ENCODE results near the gene SLC22A14.

Gene SLC22A14

DNA sequence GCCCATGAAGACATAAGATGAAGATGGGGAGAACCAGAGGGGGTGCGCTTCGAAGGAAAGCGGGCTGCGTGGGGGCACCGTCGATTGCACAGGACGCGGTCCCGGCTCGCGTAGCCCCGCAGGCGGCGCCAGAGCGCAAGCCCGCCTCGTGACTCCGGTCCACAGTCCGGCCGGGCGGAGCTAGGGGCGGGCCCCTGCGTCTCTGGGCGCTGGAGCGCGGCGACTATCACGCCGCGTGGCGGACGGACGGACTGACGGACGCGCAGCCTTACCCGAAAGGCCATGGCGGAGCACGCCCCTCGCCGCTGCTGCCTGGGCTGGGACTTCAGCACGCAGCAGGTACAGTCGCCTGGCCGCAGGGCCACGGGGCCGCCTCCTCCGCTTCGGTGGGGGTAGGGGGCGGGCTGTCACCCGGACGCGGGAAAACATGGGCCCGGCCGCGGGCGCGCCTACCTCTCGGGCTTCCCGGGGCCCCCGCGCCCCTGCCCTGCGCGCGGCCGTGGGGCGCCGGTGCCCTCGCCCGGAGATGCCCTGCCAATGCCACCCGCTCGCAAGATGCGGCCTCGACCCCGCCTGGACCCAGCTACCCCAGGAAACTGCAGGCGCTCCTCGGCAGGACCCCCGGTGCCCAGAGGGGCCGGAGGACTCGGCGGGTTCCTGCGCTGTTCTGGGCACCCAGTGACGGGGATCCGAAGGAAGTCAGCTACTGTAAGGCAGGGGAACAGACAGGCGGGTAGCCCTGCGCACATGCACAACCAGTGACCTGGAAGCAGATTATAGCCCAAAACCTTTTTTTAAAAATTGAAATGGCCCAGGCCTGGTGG lies 64.7 kb downstream of the SLC22A14 start, which contains the start of gene XYLB:
TSS of gene XYLB (plus strand) at position 199 of the 824 bp plus-strand sequence. CDS start at position 283, 84 bp downstream.
- DNase-seq, result peak; percentile 85

DNA sequence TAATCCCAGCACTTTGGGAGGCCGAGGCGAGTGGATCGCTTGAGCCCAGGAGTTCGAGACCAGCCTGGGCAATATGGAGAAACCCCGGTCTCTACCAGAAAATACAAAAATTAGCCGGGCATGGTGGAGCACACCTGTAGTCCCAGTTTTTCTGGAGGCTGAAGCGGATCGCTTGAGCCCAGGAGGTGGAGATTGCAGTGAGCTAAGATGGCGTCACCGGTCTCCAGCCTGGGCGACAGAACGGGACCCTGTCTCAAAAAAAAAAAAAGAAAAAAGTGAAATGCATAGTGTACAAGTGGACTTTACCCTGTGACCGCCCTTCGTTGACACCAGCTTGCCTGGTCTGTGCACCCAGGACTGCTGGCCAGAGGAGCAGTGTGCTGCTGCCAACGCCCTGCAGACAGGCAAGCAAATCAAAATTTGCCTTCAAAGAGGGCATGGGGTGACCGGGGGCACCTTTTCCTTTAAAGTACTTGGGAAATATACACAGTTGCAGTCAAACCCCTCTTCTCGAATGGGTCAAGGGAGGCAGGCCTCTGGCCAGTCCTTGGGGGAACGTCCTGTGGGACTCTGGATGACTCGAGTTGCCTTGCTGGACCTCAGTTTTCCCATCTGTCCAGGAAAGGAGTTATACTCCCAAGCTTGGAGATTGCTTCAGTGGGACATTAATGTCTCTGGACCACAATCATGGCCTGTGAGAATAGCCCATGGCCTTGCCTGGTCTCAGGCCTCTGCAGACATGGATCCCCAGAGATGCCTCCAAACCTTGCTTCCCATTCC lies 65.5 kb downstream of the SLC22A14 start:
- DNase-seq, result no peak

DNA sequence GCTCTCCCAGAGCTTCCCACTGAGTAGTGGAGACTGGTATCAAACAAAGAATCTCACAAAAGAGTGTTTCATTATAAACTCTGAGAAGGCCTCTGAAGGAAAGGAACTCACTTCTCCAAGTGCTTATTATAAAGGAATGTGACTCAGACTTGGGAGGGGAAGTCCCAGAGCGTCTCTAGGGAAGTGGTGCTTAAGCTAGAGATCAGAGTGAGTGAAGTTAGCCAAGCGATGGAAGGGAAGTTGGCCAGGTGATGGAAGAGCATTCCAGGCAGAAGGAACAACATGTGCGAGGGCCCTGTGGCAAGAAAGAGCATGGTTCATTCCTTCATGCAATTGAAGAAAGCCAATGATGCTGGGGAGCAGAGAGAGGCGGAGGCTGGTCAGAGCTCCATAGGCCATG lies 66.8 kb downstream of the SLC22A14 start:
- DNase-seq, result no peak

DNA sequence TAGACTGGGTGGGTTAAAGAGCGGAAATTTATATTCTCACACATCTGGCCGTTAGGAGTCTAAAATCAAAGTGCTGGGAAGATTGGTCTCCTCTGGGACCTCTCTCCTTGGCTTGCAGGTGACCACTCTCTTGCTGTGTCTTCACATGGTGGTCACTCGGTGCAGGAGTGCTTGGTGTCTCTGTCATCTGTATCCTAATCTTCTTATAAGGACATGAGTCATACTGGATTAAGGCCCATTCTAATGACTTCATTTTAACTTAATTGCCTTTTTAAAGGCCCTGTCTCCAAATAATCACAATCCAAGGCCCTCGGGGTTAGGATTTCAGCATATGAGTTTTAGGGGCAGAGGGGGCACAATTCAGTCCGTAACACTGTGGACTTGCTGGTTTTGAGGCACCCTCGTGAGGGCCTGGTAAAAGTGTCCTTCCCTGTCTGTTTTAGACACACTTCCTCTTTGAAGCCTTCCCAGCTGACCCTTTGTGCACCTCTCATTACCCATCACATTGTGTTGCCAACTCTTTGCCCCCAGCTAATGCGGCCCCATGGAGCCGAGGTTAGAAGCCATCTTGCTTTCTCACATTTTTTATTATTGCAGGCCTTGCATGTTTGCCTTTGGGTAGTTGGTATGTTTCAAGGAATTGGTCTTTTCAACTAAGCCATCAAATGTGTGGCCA lies 67.7 kb downstream of the SLC22A14 start:
- no peak for DNase-seq

DNA sequence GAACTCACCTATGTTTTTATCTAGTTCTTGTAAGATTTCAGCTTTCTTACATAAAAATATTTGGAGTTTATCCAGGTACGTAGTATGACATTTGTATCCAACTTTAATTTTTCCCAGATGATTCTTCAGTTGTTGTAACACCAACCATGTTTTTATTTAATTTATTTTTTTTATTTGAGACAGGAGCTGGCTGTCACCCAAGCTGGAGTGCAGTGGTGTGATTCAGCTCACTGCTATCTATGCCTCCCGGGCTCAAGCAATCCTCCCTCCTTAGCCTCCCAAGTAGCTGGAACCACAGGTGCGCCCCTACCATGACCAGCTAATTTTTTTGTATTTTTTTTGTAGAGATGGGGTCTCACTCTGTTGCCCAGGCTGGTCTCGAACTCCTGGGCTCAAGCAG lies 71.1 kb downstream of the SLC22A14 start:
- no peak for DNase-seq

DNA sequence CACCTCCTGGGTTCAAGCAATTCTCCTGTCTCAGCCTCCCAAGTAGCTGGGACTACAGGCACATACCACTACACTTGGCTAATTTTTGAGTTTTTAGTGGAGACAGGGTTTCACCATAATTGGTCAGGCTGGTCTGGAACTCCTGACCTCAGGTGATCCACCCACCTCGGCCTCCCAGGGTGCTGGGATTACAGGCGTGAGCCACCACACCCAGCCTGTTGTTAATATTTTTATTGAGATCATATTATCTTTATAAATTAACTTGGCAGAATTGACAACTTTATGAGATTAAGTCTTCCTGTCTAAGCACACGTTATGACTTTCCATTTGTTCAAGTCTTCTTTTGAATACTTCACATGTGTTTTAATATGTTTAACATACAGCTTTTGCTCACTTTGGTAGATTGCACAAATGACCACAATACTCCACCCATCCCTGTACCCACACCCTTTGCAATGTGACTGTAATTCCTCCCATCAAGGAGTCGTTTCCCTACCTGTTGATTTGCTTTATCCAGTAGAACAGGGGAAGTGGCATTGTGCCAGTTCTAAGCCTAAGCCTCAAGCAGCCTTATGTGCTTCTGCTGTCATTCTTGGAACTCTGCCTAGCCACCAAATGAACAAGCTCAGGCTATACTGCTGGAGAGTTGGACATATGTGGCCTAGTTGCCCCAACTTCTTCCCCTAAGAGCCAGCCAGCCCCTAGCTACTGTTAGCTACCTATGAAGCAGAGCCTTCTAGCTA lies 72.7 kb downstream of the SLC22A14 start:
- peak; percentile 85 for DNase-seq

DNA sequence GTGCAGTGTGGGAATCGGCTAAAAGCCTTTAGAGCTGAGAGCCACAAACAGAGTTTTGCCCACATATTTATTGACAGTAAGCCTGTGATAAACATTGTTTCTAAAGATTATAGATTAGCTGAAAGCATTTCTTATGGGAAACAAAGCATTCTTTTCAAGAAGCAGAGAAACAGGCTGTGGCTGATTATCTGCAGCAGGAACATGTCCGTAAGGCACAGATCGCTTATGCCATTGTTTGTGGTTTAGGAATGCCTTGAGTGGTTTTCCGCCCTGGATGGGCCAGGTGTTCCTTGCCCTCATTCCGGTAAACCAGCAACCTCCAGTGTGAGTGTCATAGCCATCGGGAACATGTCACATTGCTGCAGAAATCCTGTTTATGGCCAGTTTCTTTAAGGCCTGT lies 76.9 kb downstream of the SLC22A14 start:
- no peak for DNase-seq

DNA sequence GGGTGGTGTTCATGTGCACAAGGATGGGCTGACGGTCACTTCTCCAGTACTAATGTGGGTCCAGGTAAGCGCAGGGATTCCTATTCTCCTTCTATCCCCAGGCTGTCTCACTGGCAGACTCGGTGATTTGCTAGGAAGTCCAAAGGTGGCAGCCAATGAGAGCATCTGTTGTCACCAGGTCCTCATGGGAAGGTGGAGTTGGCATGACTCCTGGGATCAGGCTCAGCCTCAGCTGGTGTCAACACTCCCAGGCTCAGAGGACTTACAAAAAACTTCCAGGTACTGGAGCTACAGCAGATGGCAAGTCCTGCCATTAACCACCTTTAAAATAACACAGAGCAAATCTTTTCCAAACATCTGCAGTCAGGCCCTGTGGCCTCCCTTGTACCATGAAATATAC lies 78.3 kb downstream of the SLC22A14 start:
- DNase-seq, result peak; percentile 1

DNA sequence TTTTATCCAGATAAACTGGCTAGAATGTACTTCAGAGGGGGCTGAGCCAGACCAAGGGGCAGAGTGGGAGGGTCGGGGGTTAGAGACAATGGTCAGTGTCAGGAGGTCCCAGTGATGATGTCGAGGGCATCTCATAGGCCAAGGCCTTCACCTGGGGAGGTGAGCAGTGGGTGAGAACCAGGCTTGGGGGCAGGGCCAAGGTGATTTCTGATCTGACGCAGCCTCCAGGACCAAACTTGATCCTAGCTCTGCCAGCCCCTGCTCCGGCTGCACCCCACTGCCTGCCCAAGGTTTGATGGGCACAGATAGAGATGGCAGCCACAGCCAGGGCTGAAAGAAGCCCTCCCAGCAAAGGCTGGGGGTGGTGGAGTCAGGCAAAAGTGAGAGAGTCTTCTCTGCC lies 79.4 kb downstream of the SLC22A14 start:
- DNase-seq, result no peak

DNA sequence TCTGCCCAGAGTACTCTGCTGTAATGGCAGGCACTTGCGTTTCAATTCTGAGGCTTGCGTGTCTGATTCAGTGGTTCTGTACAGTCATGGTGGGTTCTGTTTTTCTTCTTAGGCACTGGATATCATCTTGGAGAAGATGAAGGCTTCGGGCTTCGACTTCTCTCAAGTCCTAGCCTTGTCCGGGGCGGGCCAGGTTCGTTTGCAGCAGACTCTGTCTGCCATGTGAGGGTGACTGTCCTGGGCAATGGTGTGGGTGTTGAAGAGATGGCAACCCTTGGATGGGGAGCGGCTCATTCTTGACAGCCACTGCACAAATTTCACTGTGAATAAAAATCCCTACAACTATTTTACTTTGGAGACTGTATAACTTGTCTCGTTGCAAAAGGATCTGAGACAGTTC lies 80.7 kb downstream of the SLC22A14 start:
- no peak for DNase-seq

DNA sequence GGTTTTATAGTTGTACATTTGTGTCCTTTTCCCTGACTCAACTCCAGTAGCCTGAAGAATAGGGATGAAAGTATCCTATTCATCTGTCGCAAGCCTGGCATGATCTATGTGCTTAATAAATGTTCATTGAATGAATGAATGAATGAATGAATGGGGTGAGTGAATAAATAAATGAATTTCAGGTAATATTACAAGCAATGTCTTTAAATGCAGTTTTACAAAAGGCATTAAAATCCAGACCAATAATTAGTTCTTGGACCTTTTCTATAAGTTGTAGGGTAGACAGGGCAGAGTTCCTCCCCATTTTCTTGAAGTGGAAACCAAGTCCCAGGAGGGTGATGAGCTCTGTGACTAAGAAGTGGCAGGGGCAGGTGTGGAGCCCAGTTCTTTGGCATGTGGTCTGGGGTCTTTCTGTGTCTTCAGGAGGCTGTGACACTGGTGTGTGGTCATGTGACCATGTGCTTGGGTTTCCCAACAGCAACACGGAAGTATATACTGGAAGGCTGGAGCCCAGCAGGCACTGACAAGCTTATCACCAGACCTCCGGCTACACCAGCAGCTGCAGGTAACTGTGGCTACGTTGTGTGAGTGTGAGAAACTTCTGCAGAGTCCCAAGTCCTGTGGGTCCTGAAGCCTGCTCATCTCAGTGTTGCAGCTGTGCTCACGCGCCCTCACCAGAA lies 82.8 kb downstream of the SLC22A14 start:
- DNase-seq, result no peak

DNA sequence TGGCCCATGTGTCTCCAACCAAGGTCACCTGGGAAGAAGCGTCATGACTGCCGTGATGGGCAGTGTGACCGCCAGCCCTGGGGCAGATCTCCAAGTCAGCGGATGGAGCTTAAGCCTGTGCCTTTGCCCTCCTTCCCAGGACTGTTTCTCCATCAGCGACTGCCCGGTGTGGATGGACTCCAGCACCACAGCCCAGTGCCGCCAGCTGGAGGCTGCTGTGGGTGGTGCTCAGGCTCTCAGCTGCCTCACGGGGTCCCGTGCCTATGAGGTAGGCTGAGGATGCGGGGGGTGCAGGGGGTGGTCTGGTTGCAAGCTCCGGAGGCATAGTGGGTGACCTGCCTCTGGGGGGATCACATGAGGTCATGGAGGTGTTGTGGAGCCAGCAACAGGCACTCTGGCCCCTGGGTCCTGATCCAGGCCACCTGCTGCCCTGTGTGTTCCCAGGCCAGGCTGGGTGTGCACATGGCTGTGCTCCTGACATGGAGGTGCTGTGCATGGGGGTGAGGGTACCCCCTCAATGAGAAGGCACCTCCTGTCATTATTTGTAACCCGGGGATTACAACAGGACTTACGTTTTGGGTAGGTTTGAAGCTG lies 83.5 kb downstream of the SLC22A14 start:
- DNase-seq, result no peak

DNA sequence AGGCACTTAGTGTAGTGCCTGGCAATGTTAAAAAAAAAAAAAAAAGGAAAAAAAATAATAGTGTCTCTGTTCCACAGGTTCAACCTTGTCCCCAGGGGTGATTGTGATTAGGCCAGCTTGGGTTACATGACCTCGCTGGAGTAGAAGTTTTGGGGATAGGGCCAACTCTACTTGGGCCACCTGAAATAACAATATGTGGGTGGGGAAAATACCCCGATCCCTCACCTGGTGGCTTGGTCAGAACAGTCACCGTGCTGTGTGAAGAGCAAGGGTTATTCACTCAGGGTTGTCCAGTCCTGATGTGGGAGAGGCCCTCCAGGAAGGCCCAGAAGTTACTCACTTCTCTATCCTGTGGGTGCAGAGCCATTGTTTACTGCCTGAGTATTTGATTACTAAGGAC lies 84.0 kb downstream of the SLC22A14 start:
- DNase-seq, result no peak

DNA sequence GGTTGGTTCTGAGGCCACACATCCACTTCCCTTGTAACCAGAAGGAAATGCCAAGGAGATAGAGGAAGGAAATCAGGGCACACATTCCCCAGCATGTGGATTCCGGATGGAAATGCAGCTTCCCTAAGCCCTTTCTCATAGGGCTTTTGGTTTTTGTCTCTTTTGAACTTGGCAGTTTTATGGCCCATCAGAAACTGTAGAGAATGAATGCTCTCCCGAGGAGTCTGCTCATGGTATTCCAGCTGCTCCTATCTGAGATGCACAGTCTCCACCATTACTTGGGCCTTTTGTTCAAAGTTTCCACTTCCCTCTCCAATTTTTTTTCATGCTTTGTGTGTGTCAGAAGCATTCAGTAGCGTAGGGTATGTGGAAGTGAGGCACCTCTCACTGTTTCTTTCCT lies 85.7 kb downstream of the SLC22A14 start:
- DNase-seq, result no peak
